Measurements from ENCODE around the gene CYP2W1.
"Not testable (repeated sequence)": the region's sequence is repeated elsewhere in the genome, so short reads cannot be mapped to it uniquely, and the experiment has no call there.

CYP2W1 gene

GRCh38 chr7:983004-983615, at the start of gene CYP2W1:
TSS of gene CYP2W1 (plus strand) at chr7:983181. CDS start at chr7:983212, 31 bp downstream.
- no peak for DNase-seq

DNA sequence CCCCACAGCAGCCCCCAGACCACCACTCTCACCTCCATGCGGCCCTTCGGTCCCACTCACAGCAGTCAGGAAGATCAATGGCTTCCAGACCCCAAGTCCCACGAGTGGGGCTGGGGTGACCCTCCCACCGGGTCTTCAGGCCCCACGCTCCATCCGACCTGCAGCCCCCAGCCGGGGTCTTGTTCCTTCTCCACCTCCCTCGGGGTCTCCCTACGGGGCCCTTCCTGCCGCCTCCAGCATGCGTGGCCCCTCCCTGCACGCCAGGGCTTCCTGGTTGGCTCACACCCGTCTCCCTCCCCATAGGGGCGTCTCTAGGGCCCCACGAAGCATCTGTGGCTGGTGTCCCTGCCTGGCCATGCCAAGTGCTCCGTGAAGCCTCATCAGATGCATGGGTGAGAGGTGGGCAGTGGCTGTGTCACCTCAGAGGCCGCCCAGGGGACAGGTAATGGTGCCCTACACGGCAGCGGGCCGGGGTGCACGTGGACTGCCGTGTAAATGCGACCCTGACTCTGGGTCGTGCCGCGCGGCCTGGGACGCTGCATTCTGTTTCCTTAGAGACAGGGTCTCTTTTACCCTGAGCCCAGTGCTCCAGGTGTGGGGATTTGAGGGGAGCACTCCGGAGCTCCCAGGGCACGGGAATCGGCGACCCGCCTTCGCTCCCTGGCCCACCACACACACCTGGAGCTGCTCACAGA, 48.4 kb upstream of the CYP2W1 start:
- no peak for DNase-seq

DNA sequence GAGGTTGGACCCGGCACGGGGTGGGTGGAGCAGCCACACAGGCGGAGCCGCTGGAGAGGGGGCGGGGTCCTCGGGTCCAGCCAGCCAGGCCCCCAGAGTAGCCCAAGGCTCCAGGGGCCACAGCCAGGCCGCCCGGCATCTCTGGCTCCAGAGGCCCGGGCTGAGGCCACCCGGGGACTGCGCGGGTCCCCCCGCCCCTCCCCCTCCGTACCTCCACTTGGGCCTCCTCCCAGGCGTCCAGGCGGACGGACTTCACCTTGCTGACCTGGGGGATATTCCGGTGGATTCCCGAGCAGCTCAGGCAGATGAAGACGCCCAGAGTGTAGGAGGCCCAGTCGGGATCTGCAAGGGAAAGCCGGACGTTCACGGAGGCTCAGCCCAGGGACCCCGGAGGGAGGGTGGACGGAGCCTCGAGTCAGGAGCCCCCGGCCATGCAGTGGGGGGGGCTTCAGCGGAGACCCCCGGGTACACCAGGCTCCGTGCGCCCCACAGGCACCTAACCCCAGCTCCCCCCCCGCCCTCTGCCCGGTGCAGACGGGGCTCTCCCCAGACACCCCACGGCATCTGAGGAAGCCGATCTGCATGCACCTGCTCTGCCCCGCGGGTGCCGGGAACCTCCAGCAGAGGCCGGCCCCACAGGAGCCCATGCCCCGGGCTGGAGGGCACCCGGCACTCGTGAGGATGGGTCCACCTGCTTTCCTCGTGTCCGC, 47.7 kb upstream of the CYP2W1 start:
- DNase-seq = no peak

GRCh38 chr7:935874-936385, 47.1 kb upstream of the CYP2W1 start:
- no peak for DNase-seq

DNA sequence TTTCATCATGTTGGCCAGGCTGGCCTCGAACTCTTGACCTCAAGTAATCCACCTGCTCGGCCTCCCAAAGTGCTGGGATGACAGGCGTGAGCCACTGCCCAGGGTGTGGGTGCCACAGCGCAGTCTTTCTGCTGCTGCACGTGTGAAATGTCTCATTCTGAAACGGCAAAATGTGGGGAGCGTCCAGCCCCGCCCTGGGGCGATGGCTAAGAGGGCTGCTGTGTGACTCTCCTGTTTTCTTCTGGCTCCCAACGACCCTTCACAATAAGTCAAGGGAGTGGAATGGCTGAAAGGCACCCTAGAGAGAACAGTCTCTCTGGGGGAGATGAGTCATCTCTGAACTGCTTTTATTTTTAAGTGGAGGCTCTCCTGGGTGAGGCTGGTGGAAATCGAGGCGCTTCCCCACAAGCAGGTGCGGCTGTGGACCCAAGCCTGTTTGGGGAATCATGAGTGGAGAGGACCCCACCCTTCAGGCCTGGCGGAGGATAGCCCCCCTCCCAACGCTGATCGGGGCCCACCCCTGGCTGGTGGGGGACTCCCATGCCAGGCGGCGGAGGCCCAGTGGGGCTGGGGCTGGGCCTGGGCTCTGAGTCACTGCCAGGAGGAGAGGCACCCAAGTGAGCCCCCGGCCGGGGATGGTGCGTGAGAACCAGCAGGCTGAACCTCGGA, 46.5 kb upstream of the CYP2W1 start:
- no peak for DNase-seq

GRCh38 chr7:937856-938484, 45.0 kb upstream of the CYP2W1 start:
- DNase-seq = no peak

DNA sequence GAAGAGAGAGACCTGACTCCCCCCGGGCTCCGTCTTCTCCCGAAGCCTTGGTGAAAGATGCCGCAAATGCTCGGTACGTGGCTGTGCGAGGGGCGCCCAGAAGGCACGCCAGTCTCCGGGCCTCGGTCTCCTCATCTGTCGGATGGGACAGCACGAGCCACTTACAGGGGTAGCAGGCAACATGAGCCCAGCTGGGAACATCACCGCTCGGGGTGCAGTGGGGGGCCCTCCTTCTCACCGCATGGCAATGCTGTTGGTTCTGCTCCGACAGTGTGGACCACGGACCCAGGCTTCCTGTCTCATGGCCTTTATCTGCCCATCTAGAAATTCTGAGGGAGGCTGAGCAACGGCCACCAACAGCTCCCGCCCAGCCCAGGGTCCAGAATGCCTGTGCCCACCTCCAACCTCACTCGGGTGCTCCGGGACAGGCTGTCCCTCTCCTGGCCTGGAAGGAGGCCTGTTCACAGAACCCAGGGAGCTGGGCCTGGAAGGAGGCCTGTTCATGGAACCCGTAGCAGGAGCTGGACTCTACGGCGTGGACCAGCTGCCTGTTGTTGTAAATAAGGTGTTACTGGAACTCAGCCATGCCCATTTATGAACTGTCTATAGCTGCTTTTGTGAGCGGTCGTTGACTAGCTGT, 44.3 kb upstream of the CYP2W1 start:
- no peak for DNase-seq

GRCh38 chr7:939843-940242, 43.1 kb upstream of the CYP2W1 start:
- no peak for DNase-seq

- DNase-seq = no peak
These were observed 42.2 kb upstream of the CYP2W1 start for GRCh38 chr7:940599-941408.

DNA sequence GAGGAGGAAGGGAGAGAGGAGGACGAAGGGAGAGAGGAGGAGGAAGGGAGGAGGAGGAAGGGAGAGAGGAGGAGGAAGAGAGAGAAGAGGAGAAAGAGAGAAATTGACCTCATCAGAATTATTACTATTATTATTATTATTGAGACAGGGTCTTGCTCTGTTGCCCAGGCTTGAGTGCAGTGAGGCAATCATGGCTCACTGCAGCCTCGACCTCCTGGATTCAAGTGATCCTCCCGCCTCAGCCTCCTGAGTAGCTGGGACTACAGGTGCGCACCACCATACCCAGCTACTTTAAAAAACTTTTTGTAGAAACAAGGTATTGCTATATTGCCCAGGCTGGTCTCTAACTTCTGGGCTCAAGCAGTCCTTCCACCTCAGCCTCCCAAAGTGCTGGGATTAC, 39.2 kb upstream of the CYP2W1 start:
- DNase-seq = not testable (repeated sequence)

DNA sequence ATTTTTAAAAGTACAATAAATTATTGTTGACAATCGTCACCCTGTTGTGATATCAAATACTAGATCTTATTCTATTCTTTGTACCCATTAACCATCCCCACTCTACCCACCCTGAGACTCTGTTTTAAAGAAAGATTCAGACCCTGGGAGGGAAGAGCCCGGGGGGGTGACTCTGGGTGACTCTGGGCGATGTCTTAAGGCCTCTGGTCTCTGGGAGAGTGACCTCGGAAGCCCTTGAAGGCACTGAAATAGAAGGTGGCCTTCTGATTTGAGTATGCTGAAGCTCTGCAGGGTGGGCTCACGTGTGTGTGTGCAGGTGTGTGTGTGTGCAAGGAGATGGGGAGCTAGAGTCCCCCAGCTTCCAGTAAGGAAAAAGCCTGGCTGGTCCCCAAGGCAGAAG, 38.2 kb upstream of the CYP2W1 start:
- DNase-seq = no peak

DNA sequence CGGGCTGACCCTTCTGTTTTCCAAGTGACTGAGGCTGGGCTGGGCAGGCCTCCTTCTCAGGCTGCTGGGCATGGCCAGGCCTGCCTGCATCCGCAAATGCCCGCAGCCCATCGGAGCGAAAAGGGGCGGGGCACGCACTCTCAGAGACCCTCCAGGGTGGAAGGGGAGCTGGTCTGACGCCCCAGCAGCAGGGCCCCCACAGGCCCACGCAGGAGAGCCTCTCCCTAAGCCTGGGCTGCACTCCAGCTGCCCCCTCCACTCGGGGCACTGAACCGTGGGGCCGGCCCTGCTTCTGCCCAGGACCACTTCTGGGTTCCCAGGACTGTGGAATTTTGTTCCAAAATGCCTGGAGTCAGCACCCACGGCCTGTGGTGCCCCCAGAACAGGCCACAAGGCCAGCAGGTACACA, 37.8 kb upstream of the CYP2W1 start:
- no peak for DNase-seq

- DNase-seq = no peak
These were observed 37.3 kb upstream of the CYP2W1 start for GRCh38 chr7:945556-946255.

DNA sequence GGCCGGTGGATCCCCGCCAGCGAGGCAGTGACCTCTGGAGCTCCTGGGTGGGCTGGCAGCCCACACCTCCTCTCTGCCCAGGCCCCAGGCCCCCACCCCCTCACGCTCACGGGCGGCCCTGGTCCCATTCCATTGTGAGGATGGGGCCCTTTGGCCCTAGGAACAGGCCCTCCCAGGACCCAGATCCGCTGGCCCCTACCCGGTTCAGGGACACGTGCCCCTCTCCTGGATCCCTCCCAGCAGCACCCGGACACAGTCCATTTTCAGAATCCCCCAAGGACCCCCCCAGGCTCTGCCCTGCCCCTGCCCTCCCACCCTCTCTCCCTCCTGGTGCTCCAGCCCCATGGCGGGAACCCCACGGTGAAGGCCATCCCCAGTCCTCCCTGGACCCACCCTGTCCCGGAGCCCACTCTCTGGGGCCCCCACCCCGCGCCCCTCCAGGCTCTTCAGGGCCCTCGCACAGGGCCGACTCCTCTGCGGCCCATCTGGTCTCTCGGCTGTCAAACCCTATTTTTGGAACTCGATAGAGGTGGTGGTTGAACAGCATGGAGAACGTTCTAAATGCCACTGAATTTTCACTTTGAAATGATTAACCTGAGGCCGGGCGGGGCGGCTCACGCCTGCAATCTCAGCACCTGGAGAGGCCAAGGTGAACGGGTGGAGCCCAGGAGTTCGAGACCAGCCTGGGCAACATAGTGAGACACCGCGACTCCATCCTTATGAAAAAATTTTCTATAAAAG, 36.6 kb upstream of the CYP2W1 start:
- no peak for DNase-seq

DNA sequence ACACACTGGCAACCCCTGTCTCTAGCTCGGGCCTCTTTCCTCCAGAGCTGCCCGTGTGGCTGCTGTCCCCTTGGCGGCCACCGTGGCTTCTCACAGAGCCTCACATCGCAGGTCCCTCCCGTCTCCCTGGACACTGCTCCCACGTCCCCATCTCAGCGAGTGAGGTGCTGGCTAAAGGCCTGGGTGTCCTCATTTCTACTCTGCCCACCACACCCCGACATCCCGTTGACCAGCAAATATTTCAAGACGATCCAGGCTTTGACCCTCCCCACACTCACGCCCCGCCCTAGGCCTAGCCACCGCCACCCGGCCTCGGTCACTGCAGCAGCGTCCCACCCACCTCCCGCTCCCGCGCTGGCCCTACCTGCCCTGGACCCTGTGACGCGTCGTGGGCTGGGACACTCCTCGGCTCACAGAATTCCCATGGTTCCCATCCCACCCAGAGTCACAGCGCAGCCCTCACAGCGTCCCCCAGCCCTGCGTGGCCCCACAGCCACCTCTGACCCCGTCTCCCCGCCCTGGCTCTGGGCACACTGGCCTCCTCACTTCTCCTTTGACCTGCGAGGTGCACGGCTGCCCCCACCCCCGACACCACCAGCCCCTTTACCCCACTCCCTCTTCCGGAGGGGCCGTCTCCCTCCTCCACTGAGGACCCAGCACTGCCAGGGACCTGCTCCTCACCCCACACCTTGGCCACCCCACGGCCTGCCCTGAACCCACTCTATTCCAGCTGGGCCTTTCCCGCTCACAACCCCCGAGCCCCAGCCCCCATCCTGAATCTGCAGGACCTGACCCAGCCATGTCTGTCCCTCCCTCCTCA, 35.4 kb upstream of the CYP2W1 start:
- DNase-seq = no peak

- DNase-seq = no peak
These were observed 33.7 kb upstream of the CYP2W1 start for GRCh38 chr7:949021-949934.
